K562 (cell line): Measurements from ENCODE around the gene PFN3. TPM values are rescaled to one million over a fixed set of nuclear protein-coding genes. Genes with fewer than 3 reads are reported as not detected.
A peak's percentile ranks its signal among the peaks of the same experiment; 100 is the strongest.

Source experiments
- ATAC-seq: fragments of 200-7000 bp; cut with Tn5 transposase; 3 replicates; pipeline ENCODE4 v1.9.1; 2020; ENCODE audit warnings: moderate library complexity
- BruUV-seq: library from RNA; stranded (reverse); fragments of 400-500 nt; replicated peaks from 2 replicates; lab custom pipeline; 2021; lab: Mats Ljungman, UMichigan
- CTCF ChIA-PET: fragments of 300-600 bp; formaldehyde crosslinking; extraction: SDS; loops from one replicate; lab custom pipeline; 2021; ENCODE audit warnings: low intra/inter-chr PET ratio; lab: Yijun Ruan, JAX
- POLR2A ChIA-PET: fragments of 300-600, 350-650 bp; sonication (Branson Sonifier 250); formaldehyde crosslinking; extraction: SDS; loops from one replicate; lab custom pipeline; 2021; ENCODE audit warnings: antibody characterized with exemption, inconsistent platforms; lab: Yijun Ruan, JAX
- DNase-seq, 4 experiments: peaks; one replicate each; pipeline versions ENCODE4 v3.0.0 to v3.0.0-alpha.2; 2011 to 2018; ENCODE audit warnings: low spot score in 3 of 4, mixed read lengths in 3 of 4; ENCODE audit errors: extremely low read depth in 1 of 4
- FAIRE-seq: peaks from 2 replicates; lab custom pipeline; 2011; peaks lifted over from hg19 to GRCh38; lab: Jason Lieb, UNC
- H2AFZ ChIP-seq: 2 replicates; pipeline ENCODE4 v1.6.0; 2011; ENCODE audit warnings: low read depth, low read length, control low read depth, inconsistent platforms
- H3K27ac ChIP-seq: fragments of 200-600 bp; 3 replicates; pipeline ENCODE4 v1.8.0; 2011; ENCODE audit warnings: low read depth, mild to moderate bottlenecking, control low read depth, inconsistent platforms, low read length, moderate library complexity, mixed read lengths; ENCODE audit errors: extremely low read depth
- H3K27me3 ChIP-seq, 2 experiments: fragments of 300-600 bp in 1 of 2; 2 replicates in 1 of 2; 3 replicates in 1 of 2; pipeline versions ENCODE4 v1.6.0 to v1.8.0; 2011; ENCODE audit warnings: inconsistent platforms in 2 of 2, low read length in 2 of 2, mild to moderate bottlenecking in 1 of 2, mixed read lengths in 1 of 2, moderate library complexity in 1 of 2; ENCODE audit not compliant: control insufficient read depth in 2 of 2, insufficient read depth in 2 of 2
- H3K36me3 ChIP-seq: fragments of 300-600 bp; 3 replicates; pipeline ENCODE4 v1.8.0; 2011; ENCODE audit warnings: mild to moderate bottlenecking, low read length, inconsistent platforms; ENCODE audit not compliant: control insufficient read depth, insufficient read depth
- H3K4me1 ChIP-seq, 2 experiments: fragments of 200-600 bp in 1 of 2; replicated peaks in 1 of 2; 2 replicates in 1 of 2; 3 replicates in 1 of 2; pipeline versions ENCODE4 v1.5.1 to v1.8.0; 2011; ENCODE audit warnings: inconsistent platforms in 2 of 2, low read length in 2 of 2, mild to moderate bottlenecking in 1 of 2, mixed read lengths in 1 of 2, moderate library complexity in 1 of 2; ENCODE audit not compliant: control insufficient read depth in 2 of 2, insufficient read depth in 2 of 2
- H3K4me2 ChIP-seq: 2 replicates; pipeline ENCODE4 v1.6.1; 2011; ENCODE audit warnings: low read length, control low read depth, inconsistent platforms, mixed read lengths; ENCODE audit not compliant: insufficient read depth
- H3K4me3 ChIP-seq: fragments of 200-600 bp; sonication (generic), shearing (Covaris generic); 2 replicates; pipeline ENCODE4 v1.5.1; 2016; ENCODE audit warnings: control low read depth, inconsistent platforms
- H3K79me2 ChIP-seq: fragments of 200-600 bp; 3 replicates; pipeline ENCODE4 v1.8.0; 2011; ENCODE audit warnings: low read length, inconsistent platforms; ENCODE audit not compliant: control insufficient read depth, insufficient read depth
- H3K9ac ChIP-seq, 2 experiments: 2 replicates each; pipeline versions ENCODE4 v1.6.0 to v1.6.1; 2011; ENCODE audit warnings: low read depth in 2 of 2, low read length in 2 of 2, control low read depth in 1 of 2, inconsistent platforms in 1 of 2, mild to moderate bottlenecking in 1 of 2, mixed read lengths in 1 of 2; ENCODE audit not compliant: insufficient read depth in 1 of 2
- H3K9me1 ChIP-seq: one replicate; pipeline ENCODE4 v1.6.0; 2011; ENCODE audit warnings: inconsistent platforms, mild to moderate bottlenecking, low read length, moderate library complexity; ENCODE audit not compliant: control insufficient read depth, insufficient read depth
- H3K9me3 ChIP-seq: replicated peaks from 2 replicates; pipeline ENCODE4 v1.5.1; 2011; ENCODE audit warnings: low read depth, low read length, inconsistent platforms; ENCODE audit not compliant: control insufficient read depth, insufficient read depth
- H4K20me1 ChIP-seq: replicated peaks from 2 replicates; pipeline ENCODE4 v1.6.1; 2011; ENCODE audit warnings: low read length, inconsistent platforms, mixed read lengths; ENCODE audit not compliant: control insufficient read depth, insufficient read depth
- EP300 ChIP-seq: IDR thresholded peaks from 2 replicates; pipeline ENCODE4 v1.6.1; 2012; ENCODE audit warnings: low read length, improper control_type of control experiment
- FOXK1 ChIP-seq: sonication (generic); formaldehyde crosslinking; IDR thresholded peaks from 2 replicates; pipeline ENCODE4 v1.8.0; 2022; ENCODE audit warnings: missing genetic modification reagents, mild to moderate bottlenecking, borderline replicate concordance
- GTF2F1 ChIP-seq: IDR thresholded peaks from 2 replicates; pipeline ENCODE4 v1.6.1; 2011; ENCODE audit warnings: low read depth, low read length, improper control_type of control experiment
- HNRNPK ChIP-seq: fragments of 200-400 bp; formaldehyde crosslinking; IDR thresholded peaks from one replicate; pipeline ENCODE4 v1.6.1; 2018; ENCODE audit warnings: mild to moderate bottlenecking, low read depth, low read length; ENCODE audit not compliant: poor library complexity, severe bottlenecking
- NFRKB ChIP-seq: fragments of 450-650 bp; IDR thresholded peaks from 2 replicates; pipeline ENCODE4 v1.6.1; 2016; ENCODE audit warnings: low read depth
- POLR2AphosphoS5 ChIP-seq: IDR thresholded peaks from 2 replicates; pipeline ENCODE4 v1.6.1; 2011; ENCODE audit warnings: mild to moderate bottlenecking, low read depth, low read length, moderate library complexity; ENCODE audit not compliant: control insufficient read depth, insufficient read depth
- POLR2B ChIP-seq: fragments of 450-650 bp; IDR thresholded peaks from 2 replicates; pipeline ENCODE4 v1.6.1; 2018; ENCODE audit warnings: low read depth; ENCODE audit not compliant: partially characterized antibody
- POLR2G ChIP-seq: fragments of 200-400 bp; formaldehyde crosslinking; IDR thresholded peaks from 2 replicates; pipeline ENCODE4 v1.6.1; 2017; ENCODE audit warnings: low read depth, mild to moderate bottlenecking, antibody characterized with exemption, low read length, moderate library complexity
- RCOR1 ChIP-seq, 2 experiments: IDR thresholded peaks; 2 replicates each; pipeline ENCODE4 v1.6.1; 2012; ENCODE audit warnings: low read depth in 2 of 2, low read length in 2 of 2, borderline replicate concordance in 1 of 2, improper control_type of control experiment in 1 of 2
- TBL1XR1 ChIP-seq, 2 experiments: IDR thresholded peaks; 2 replicates each; pipeline ENCODE4 v1.6.1; 2012; ENCODE audit warnings: improper control_type of control experiment in 2 of 2, low read length in 2 of 2, mild to moderate bottlenecking in 1 of 2
- ZNF584 ChIP-seq: fragments of 200-800 bp; sonication (Bioruptor generic); IDR thresholded peaks from 2 replicates; pipeline ENCODE4 v1.6.1; 2016; ENCODE audit warnings: low read depth, mild to moderate bottlenecking, missing genetic modification characterization, missing compliant biosample characterization
- WGBS: fragments of 100-300 bp; shearing (Covaris generic); methylation state at CpG from one replicate; pipeline ENCODE4 v1.1.6; 2016; ENCODE audit warnings: low coverage, mixed read lengths; ENCODE audit not compliant: insufficient coverage; ENCODE audit errors: missing lambda C conversion rate; 5-methylcytosine and 5-hydroxymethylcytosine counted together
- in situ Hi-C: fragments of 300-500 bp; cut with MboI; formaldehyde crosslinking; loops from 4 replicates; pipeline ENCODE4 v1.15.0; 2018; ENCODE audit warnings: inconsistent platforms, mixed read lengths
- intact Hi-C: fragments of 100-400 bp; cut with micrococcal nuclease; formaldehyde crosslinking; loops from 2 replicates; pipeline ENCODE4 v1.14.2; 2022
- polyA plus RNA-seq, 8 experiments: library from polyadenylated mRNA; depleted of rRNA in 4 of 8; stranded (reverse) in 5 of 8; unstranded in 3 of 8; fragments of >200 nt; fragmentation: Nextera tagmentation in 2 of 8; fragmentation: Illumina TruSeq in 1 of 8; extraction: Ambion mirVana in 2 of 8; extraction: Trizol in 1 of 8; gene quantifications; 2 replicates each; pipeline versions ENCODE4 v1.2.1 to v1.2.3, GENCODE V29; 2011 to 2014; ENCODE audit warnings: inconsistent platforms in 1 of 8, missing spikeins in 1 of 8
- total RNA-seq, 7 experiments: library from RNA; depleted of rRNA in 6 of 7; stranded (reverse); fragments of >200 nt in 6 of 7; fragmentation: Illumina TruSeq in 2 of 7; extraction: Trizol in 2 of 7; gene quantifications; 2 replicates each; pipeline versions ENCODE4 v1.2.1 to v1.2.3, GENCODE V29; 2011 to 2021; ENCODE audit warnings: low replicate concordance in 1 of 7
- TF ChIP-seq, protein P1 (sequence below): fragments of 250-450 bp; sonication (Bioruptor Pico); IDR thresholded peaks from 2 replicates; pipeline ENCODE4 v1.5.0; 2022; ENCODE audit warnings: mild to moderate bottlenecking
- TF ChIP-seq, protein P2 (sequence below): fragments of 250-450 bp; sonication (Bioruptor Pico); IDR thresholded peaks from 2 replicates; pipeline ENCODE4 v1.5.0; 2020; ENCODE audit warnings: mild to moderate bottlenecking
- TF ChIP-seq, protein P3 (sequence below): sonication (generic); formaldehyde crosslinking; IDR thresholded peaks from 2 replicates; pipeline ENCODE4 v1.8.0; 2022; ENCODE audit warnings: missing genetic modification reagents, mild to moderate bottlenecking, moderate library complexity, borderline replicate concordance

Gene PFN3
- total and polyA plus RNA-seq, 9 of the 15 experiments (the other 6 are each of a cell fraction or from before 2014, with no cell fraction given) = not detected

DNA sequence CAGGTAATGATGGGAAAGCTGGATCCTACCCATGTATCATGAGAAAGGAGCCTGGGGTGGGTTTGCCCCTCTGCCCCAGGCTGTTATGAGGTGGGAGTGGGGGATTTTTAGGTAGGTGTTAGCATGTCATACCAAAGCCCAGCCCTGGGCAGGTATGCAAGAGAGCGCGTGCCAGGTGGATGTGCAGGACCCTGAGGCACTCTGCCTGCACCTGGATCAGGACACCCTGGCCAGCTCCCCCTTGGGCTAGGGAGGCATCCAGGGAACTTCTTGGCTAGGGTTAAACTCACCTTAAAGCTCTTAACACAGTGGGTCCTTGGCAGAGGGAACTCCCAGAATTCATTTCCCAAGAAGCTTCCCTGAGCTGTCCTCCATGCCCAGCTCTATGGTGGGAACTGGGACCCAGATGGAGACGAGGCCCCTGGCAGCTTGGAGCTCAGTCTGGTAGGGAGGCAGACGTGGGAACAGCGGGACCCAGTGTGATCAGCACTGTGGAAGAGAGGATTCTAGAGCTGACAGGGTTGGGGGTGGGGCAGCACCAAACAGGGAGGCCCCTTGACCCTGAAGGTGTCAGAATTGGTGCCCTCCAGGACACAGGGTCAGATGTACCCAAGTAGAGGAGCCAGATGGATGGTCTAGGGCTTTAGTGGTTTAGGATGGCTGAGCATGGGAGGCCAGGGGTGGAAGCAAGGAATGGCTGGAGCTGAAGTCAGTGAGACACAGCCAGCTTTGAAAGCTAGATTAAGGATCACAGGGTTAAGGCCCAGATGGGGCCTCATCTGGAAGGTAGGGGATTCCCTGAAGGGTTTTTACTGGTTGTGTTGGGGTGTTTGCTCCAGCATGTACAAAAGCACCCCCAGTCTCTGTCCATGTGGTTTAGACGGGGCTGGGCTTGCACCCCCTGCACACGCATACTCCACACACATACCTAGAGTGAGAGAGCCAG, 43.9 kb upstream of the PFN3 start:
- H3K27me3 ChIP-seq = no peaks in the 10 kb centered on the region
- H3K9me3 ChIP-seq = no peaks in the 10 kb centered on the region
- ATAC-seq (peak; percentile 16), DNase-seq (peak in 2 of 4 experiments; percentile 29 to 34), FAIRE-seq (peak; percentile 80)
- TSS peak; percentile 27 for BruUV-seq
- in situ Hi-C loops = loop anchor here (5.0 kb wide), 1 partner anchor 52 kb away; no protein-coding TSS in a partner anchor
- no peak overlapping the region for H3K4me2 ChIP-seq
- H3K36me3 ChIP-seq = peaks cover 39% of the 10 kb centered on the region; the same call in 2 of the 3 replicates
- no peak overlapping the region for H2AFZ ChIP-seq
- H3K9me1 ChIP-seq = peaks cover 3% of the 10 kb centered on the region
- peaks cover 19 to 62% of the 10 kb centered on the region in 2 experiments for H3K4me1 ChIP-seq
- POLR2A ChIA-PET = interaction anchor here (0.6 to 11.8 kb wide), 14 partner anchors 8 to 1274 kb away, joined by 3 to 210 read pairs (median 4); partner anchors contain the start of genes GRK6, HNRNPAB and PDLIM7
- H3K4me3 ChIP-seq = no peak overlapping the region
- H4K20me1 ChIP-seq = peaks cover 29% of the 10 kb centered on the region; the same call in 1 of the 2 replicates
- CTCF ChIA-PET = no interaction called here
- 44% methylated on average over 7 of the region's 7 CpGs for WGBS
- intact Hi-C loops = loop anchor here (1.0 kb wide), 1 partner anchor 126 kb away; no protein-coding TSS in a partner anchor
- H3K79me2 ChIP-seq = no peaks in the 10 kb centered on the region
- peak overlapping the region in 1 of 2 experiments; percentile 74; a peak in 2 of 4 replicates for H3K9ac ChIP-seq
- H3K27ac ChIP-seq = no peak overlapping the region
- 0 out of 2 replicates have a peak, but pooled peaks have one; percentile 16 for TF ChIP-seq POLR2AphosphoS5
- TF ChIP-seq GTF2F1 = no peak
- no peak for TF ChIP-seq EP300
- TF ChIP-seq POLR2G = peak; percentile 50
- TF ChIP-seq, protein P1, sequence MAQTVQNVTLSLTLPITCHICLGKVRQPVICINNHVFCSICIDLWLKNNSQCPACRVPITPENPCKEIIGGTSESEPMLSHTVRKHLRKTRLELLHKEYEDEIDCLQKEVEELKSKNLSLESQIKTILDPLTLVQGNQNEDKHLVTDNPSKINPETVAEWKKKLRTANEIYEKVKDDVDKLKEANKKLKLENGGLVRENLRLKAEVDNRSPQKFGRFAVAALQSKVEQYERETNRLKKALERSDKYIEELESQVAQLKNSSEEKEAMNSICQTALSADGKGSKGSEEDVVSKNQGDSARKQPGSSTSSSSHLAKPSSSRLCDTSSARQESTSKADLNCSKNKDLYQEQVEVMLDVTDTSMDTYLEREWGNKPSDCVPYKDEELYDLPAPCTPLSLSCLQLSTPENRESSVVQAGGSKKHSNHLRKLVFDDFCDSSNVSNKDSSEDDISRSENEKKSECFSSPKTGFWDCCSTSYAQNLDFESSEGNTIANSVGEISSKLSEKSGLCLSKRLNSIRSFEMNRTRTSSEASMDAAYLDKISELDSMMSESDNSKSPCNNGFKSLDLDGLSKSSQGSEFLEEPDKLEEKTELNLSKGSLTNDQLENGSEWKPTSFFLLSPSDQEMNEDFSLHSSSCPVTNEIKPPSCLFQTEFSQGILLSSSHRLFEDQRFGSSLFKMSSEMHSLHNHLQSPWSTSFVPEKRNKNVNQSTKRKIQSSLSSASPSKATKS (CRISPR knock-in tag) = peak; percentile 60; the same call in 1 of the 2 replicates
- no peak for TF ChIP-seq HNRNPK
- peak; percentile 75 for TF ChIP-seq POLR2B
- 0 out of 2 replicates have a peak, but pooled peaks have one; percentile 36 for TF ChIP-seq FOXK1 (CRISPR knock-in tag)
- TF ChIP-seq RCOR1 (IDR thresholded peaks at IDR 0.05; ENCODE audit: borderline replicate concordance in 1 of 2, low read depth in 2 of 2, low read length in 2 of 2) = no peak
- no peak for TF ChIP-seq TBL1XR1 (IDR thresholded peaks at IDR 0.05; ENCODE audit: low read length in 2 of 2)
- no peak for TF ChIP-seq ZNF584 (CRISPR knock-in tag)
- TF ChIP-seq, protein P2, sequence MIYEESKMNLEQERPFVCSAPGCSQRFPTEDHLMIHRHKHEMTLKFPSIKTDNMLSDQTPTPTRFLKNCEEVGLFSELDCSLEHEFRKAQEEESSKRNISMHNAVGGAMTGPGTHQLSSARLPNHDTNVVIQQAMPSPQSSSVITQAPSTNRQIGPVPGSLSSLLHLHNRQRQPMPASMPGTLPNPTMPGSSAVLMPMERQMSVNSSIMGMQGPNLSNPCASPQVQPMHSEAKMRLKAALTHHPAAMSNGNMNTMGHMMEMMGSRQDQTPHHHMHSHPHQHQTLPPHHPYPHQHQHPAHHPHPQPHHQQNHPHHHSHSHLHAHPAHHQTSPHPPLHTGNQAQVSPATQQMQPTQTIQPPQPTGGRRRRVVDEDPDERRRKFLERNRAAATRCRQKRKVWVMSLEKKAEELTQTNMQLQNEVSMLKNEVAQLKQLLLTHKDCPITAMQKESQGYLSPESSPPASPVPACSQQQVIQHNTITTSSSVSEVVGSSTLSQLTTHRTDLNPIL (CRISPR knock-in tag) = no peak
- TF ChIP-seq NFRKB = no peak
- TF ChIP-seq, protein P3, sequence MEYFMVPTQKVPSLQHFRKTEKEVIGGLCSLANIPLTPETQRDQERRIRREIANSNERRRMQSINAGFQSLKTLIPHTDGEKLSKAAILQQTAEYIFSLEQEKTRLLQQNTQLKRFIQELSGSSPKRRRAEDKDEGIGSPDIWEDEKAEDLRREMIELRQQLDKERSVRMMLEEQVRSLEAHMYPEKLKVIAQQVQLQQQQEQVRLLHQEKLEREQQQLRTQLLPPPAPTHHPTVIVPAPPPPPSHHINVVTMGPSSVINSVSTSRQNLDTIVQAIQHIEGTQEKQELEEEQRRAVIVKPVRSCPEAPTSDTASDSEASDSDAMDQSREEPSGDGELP = peak; percentile 32; the same call in 1 of the 2 replicates
